Measurements from ENCODE around the gene AFF3.

GRCh38 chr2:99694331-99694730 is 448.1 kb downstream of the AFF3 start:
- TF ChIP-seq, protein P1, sequence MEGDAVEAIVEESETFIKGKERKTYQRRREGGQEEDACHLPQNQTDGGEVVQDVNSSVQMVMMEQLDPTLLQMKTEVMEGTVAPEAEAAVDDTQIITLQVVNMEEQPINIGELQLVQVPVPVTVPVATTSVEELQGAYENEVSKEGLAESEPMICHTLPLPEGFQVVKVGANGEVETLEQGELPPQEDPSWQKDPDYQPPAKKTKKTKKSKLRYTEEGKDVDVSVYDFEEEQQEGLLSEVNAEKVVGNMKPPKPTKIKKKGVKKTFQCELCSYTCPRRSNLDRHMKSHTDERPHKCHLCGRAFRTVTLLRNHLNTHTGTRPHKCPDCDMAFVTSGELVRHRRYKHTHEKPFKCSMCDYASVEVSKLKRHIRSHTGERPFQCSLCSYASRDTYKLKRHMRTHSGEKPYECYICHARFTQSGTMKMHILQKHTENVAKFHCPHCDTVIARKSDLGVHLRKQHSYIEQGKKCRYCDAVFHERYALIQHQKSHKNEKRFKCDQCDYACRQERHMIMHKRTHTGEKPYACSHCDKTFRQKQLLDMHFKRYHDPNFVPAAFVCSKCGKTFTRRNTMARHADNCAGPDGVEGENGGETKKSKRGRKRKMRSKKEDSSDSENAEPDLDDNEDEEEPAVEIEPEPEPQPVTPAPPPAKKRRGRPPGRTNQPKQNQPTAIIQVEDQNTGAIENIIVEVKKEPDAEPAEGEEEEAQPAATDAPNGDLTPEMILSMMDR (IDR thresholded peaks at IDR 0.05) = no peak
- no peak for TF ChIP-seq POLR2A (IDR thresholded peaks at IDR 0.05)

All from right lobe of liver (tissue), 4 donors.